DOHH2 (cell line): ENCODE measurements around the gene SPRY1.
A peak's percentile ranks its signal among the peaks of the same experiment; 100 is the strongest.

Source experiments
- H3F3A ChIP-seq: fragments of 200-600 bp; sonication (generic), shearing (Covaris generic); 2 replicates; pipeline ENCODE4 v1.6.0; 2016; ENCODE audit warnings: antibody characterized with exemption, mild to moderate bottlenecking; ENCODE audit not compliant: control insufficient read depth, insufficient read depth
- H3K27ac ChIP-seq: fragments of 200-600 bp; sonication (generic); 2 replicates; pipeline ENCODE4 v1.5.1; 2014; ENCODE audit warnings: low read depth, mild to moderate bottlenecking, low read length, moderate library complexity
- H3K27me3 ChIP-seq: fragments of 200-600 bp; sonication (generic); 2 replicates; pipeline ENCODE4 v1.6.1; 2014; ENCODE audit warnings: mild to moderate bottlenecking, low read length, mixed read lengths; ENCODE audit not compliant: control insufficient read depth
- H3K36me3 ChIP-seq: fragments of 200-600 bp; sonication (generic); 2 replicates; pipeline ENCODE4 v1.6.1; 2014; ENCODE audit warnings: mild to moderate bottlenecking, low read length, moderate library complexity, mixed read lengths; ENCODE audit not compliant: control insufficient read depth
- H3K4me1 ChIP-seq: fragments of 200-600 bp; sonication (generic); 2 replicates; pipeline ENCODE4 v1.6.1; 2014; ENCODE audit warnings: mild to moderate bottlenecking, low read length, mixed read lengths; ENCODE audit not compliant: control insufficient read depth
- H3K4me2 ChIP-seq: fragments of 200-600 bp; sonication (generic); 2 replicates; pipeline ENCODE4 v1.6.0; 2014; ENCODE audit warnings: mild to moderate bottlenecking, low read length, moderate library complexity
- H3K4me3 ChIP-seq: fragments of 200-600 bp; sonication (generic); 2 replicates; pipeline ENCODE4 v1.5.1; 2014; ENCODE audit warnings: mild to moderate bottlenecking, low read length, mixed read lengths
- H3K79me2 ChIP-seq: fragments of 200-600 bp; sonication (generic); 2 replicates; pipeline ENCODE4 v1.6.1; 2014; ENCODE audit warnings: mild to moderate bottlenecking, low read length, mixed read lengths; ENCODE audit not compliant: control insufficient read depth
- H3K9me2 ChIP-seq: fragments of 200-600 bp; sonication (generic); replicated peaks from 2 replicates; pipeline ENCODE4 v1.6.1; 2014; ENCODE audit warnings: mild to moderate bottlenecking, low read length, mixed read lengths; ENCODE audit not compliant: control insufficient read depth
- H3K9me3 ChIP-seq: fragments of 200-600 bp; sonication (generic); 2 replicates; pipeline ENCODE4 v1.6.1; 2014; ENCODE audit warnings: antibody characterized with exemption, low read length, mixed read lengths; ENCODE audit not compliant: control insufficient read depth, insufficient read depth
- H4K20me1 ChIP-seq: fragments of 200-600 bp; sonication (generic); 2 replicates; pipeline ENCODE4 v1.6.0; 2014; ENCODE audit warnings: low read depth, mild to moderate bottlenecking, antibody characterized with exemption, low read length, moderate library complexity; ENCODE audit not compliant: control insufficient read depth, insufficient read depth
- CTCF ChIP-seq: fragments of 200-600 bp; sonication (generic); IDR thresholded peaks from one replicate; pipeline ENCODE4 v1.5.1; 2014; ENCODE audit warnings: antibody characterized with exemption, mild to moderate bottlenecking, low read depth, low read length; ENCODE audit not compliant: poor library complexity, severe bottlenecking
- EZH2phosphoT487 ChIP-seq: fragments of 200-600 bp; sonication (generic); IDR thresholded peaks from 2 replicates; pipeline ENCODE4 v1.6.1; 2017; ENCODE audit warnings: borderline replicate concordance, mild to moderate bottlenecking, antibody characterized with exemption, low read length, moderate library complexity, mixed read lengths

Gene SPRY1

GRCh38 chr4:123398066-123398852 lies 1.7 kb downstream of the SPRY1 start:
- H3K79me2 ChIP-seq = no peaks in the 10 kb centered on the region
- H3F3A ChIP-seq = 0 out of 2 replicates have a peak, but pooled peaks cover 4% of the 10 kb centered on the region
- H3K27me3 ChIP-seq = peaks cover 48% of the 10 kb centered on the region
- peaks cover 38% of the 10 kb centered on the region for H3K4me1 ChIP-seq
- H3K9me3 ChIP-seq = no peaks in the 10 kb centered on the region
- H3K27ac ChIP-seq = no peak overlapping the region
- H3K4me3 ChIP-seq = peak overlapping the region; percentile 75
- no peaks in the 10 kb centered on the region for H3K36me3 ChIP-seq
- no peaks in the 10 kb centered on the region for H3K9me2 ChIP-seq
- H4K20me1 ChIP-seq = peaks cover 5% of the 10 kb centered on the region; the same call in 1 of the 2 replicates
- H3K4me2 ChIP-seq = peak overlapping the region; percentile 93
- no peak for TF ChIP-seq CTCF
- TF ChIP-seq EZH2phosphoT487 = no peak

GRCh38 chr4:123398853-123399626 lies 2.4 kb downstream of the SPRY1 start:
- Histone ChIP-seq H3F3A (0 out of 2 replicates have a peak, but pooled peaks cover 4% of the 10 kb centered on the region), H3K36me3 (no peaks in the 10 kb centered on the region), H3K79me2 (no peaks in the 10 kb centered on the region), H3K9me2 (no peaks in the 10 kb centered on the region), H3K27me3 (peaks cover 45% of the 10 kb centered on the region), H4K20me1 (peaks cover 5% of the 10 kb centered on the region; the same call in 1 of the 2 replicates), H3K27ac (no peak overlapping the region), H3K4me1 (peaks cover 38% of the 10 kb centered on the region), H3K4me3 (peak overlapping the region; percentile 75), H3K4me2 (peak overlapping the region; percentile 93), H3K9me3 (no peaks in the 10 kb centered on the region)
- peak; percentile 77; the same call in 1 of the 2 replicates for TF ChIP-seq EZH2phosphoT487
- peak; percentile 14 for TF ChIP-seq CTCF

GRCh38 chr4:123399627-123400358 lies 3.2 kb downstream of the SPRY1 start:
- H3K4me2 ChIP-seq = peak overlapping the region; percentile 93
- H3K4me1 ChIP-seq = peaks cover 38% of the 10 kb centered on the region
- H3K79me2 ChIP-seq = no peaks in the 10 kb centered on the region
- peak overlapping the region; percentile 75 for H3K4me3 ChIP-seq
- H3F3A ChIP-seq = 0 out of 2 replicates have a peak, but pooled peaks cover 4% of the 10 kb centered on the region
- no peaks in the 10 kb centered on the region for H3K9me3 ChIP-seq
- H4K20me1 ChIP-seq = peaks cover 5% of the 10 kb centered on the region; the same call in 1 of the 2 replicates
- H3K36me3 ChIP-seq = no peaks in the 10 kb centered on the region
- no peak for TF ChIP-seq CTCF
- no peak for TF ChIP-seq EZH2phosphoT487
- peaks cover 45% of the 10 kb centered on the region for H3K27me3 ChIP-seq
- no peaks in the 10 kb centered on the region for H3K9me2 ChIP-seq
- H3K27ac ChIP-seq = no peak overlapping the region
